Cardiac septum (tissue), 1 donor: ENCODE results near the gene MBD6. TPM values are rescaled to one million over a fixed set of nuclear protein-coding genes. Genes with fewer than 3 reads are reported as not detected.
"Not testable (repeated sequence)": the region's sequence is repeated elsewhere in the genome, so short reads cannot be mapped to it uniquely, and the experiment has no call there.

Source experiments
- DNase-seq: peaks from one replicate; pipeline ENCODE4 v3.0.0-alpha.2; 2020; ENCODE audit warnings: low spot score
- intact Hi-C: fragments of 100-400 bp; cut with DNase I; formaldehyde crosslinking; loops from one replicate; pipeline ENCODE4 v1.14.0; 2022
- total RNA-seq: library from RNA; stranded (reverse); fragmentation: NEBNext Ultra II Directional; extraction: Animal tissue kit (Norgen Biotek cat#: 25700); gene quantifications from one replicate; pipeline ENCODE4 v1.2.1, GENCODE V29; 2021
- donor health status: DM: no; HTN: no; CAD: no.

The MBD6 gene
- total RNA-seq, 1 donor from 2014 or later = 39.9 TPM

GRCh38 chr12:57511588-57512325 is 10.9 kb upstream of the MBD6 start:
- no peak for DNase-seq
- intact Hi-C loops = no loop called here

DNA sequence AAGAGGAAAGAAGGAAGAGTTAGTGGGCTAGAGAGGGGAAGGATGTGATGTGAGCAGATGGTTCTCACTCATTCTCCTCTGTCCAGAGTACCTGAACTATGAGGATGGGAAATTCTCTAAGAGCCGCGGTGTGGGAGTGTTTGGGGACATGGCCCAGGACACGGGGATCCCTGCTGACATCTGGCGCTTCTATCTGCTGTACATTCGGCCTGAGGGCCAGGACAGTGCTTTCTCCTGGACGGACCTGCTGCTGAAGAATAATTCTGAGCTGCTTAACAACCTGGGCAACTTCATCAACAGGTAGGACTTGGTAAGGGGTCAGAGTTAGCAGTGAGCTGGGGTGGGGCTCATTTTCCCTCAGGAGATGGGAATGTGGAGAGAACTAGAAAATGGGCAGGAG is 10.0 kb upstream of the MBD6 start:
- intact Hi-C loops = no loop called here
- no peak for DNase-seq

GRCh38 chr12:57513266-57513665 is 9.4 kb upstream of the MBD6 start:
- intact Hi-C loops = no loop called here
- no peak for DNase-seq

DNA sequence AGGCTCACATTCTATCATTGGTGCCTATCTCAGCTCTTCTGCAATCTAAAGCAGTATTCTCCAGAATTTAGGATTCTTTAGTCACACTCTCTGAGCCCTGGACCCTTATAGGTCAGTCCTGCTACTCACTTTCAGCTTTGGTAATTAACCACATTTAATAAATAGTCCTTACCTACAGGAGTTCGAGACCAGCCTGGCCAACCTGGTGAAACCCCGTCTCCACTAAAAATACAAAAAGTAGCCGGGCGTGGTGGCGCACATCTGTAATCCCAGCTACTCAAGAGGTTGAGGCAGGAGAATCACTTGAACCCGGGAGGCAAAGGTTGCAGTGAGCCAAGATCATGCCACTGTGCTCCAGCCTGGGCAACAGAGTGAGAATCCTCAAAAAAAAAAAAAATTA is 8.9 kb upstream of the MBD6 start:
- intact Hi-C loops = not testable (repeated sequence)

DNA sequence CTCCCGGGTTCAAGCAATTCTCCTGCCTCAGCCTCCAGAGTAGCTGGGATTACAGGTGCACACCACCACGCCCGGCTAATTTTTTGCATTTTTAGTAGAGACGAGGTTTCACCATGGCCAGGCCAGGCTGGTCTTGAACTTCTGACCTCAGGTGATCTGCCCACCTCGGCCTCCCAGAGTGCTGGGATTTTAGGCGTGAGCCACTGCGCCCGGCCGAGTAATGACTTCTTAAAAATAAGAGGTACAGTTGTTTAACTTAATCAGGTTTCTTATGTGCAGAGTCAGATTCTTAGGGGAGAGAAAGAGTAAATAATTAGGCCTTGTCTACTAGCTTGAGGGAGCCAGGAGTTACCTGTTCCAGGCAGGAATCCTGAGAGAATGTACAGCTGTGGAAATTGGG is 8.4 kb upstream of the MBD6 start:
- intact Hi-C loops, DNase-seq: not testable (repeated sequence)

More for the DNA sequence above, 8.9 kb upstream of the MBD6 start:
- not testable (repeated sequence) for DNase-seq

GRCh38 chr12:57514720-57515407 is 7.8 kb upstream of the MBD6 start:
- intact Hi-C loops = no loop called here
- no peak for DNase-seq

DNA sequence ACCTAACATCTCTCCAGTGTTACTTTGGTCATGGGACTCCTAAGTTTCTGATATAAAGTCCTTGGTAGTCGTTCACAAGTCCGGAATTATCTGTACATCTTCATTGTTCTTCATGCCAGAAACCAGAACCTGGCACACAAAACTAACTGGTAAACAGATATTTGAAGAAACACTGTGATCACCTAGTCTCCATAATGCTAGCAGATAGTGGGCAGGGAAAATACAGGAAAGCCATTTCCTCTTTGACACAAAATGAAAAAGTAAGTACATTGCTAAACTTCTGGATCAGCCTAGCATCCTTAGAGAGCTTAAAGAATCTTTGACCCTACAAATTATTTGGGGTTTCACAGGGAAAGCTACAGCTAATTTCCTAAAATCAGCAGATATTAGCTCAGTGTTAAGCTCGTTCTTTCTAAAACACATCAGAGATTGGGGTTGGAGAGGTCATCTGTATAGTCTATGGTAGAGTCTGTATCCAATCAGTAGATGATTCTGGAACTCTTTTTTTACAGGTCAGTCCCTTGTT is 7.2 kb upstream of the MBD6 start:
- intact Hi-C loops = no loop called here
- DNase-seq = no peak

DNA sequence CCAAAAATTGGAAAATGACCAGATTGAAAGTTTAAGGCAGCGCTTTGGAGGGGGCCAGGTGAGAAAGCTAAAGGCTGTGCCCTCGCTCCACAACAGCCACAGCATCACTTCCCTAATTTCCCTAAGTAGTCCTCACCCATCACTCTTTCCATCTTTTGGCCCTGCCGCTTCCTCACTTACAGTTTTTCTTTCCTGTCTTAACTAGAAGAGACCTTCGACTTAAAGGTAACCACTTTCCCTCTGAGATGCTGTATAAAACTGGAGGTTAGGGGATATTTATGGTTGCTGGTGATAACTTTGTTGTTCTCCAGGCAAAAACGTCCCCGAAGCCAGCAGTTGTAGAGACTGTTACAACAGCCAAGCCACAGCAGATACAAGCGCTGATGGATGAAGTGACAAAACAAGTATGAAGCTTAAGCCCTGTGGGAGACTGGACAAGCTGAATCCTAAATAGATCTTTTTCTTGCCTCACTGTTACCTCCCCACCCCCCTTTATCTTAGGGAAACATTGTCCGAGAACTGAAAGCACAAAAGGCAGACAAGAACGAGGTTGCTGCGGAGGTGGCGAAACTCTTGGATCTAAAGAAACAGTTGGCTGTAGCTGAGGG is 6.6 kb upstream of the MBD6 start:
- DNase-seq = no peak
- intact Hi-C loops = no loop called here

DNA sequence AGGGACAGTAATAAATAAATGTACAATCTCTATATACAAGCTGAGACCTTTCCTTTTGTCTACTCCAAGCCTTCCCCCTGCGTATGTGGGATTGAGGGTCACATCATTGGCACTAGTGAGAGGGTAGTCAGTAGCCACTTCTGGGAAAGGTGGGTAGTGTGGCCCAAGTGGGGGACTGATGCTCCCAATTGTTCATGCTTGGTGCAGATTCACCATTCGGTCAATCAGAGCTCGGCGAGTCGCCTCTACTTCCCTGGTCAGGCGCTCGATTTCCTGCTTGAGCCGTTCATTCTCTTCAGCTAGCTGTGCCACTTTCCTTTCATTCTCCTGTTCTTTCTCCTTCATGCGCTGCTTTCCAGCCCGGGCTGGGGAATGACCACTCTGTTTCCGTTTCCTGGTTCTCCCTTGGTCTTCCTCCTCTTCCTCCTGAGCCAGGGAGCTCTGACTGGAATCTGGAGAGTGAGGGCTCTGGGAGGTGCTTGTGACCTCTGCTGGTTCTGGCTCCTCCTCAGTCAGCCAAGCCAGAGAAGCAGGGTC is 5.9 kb upstream of the MBD6 start:
- DNase-seq = no peak
- intact Hi-C loops = no loop called here

GRCh38 chr12:57517187-57517586 is 5.4 kb upstream of the MBD6 start:
- intact Hi-C loops = no loop called here
- DNase-seq = no peak

GRCh38 chr12:57517718-57518117 is 4.9 kb upstream of the MBD6 start:
- intact Hi-C loops = not testable (repeated sequence)

DNA sequence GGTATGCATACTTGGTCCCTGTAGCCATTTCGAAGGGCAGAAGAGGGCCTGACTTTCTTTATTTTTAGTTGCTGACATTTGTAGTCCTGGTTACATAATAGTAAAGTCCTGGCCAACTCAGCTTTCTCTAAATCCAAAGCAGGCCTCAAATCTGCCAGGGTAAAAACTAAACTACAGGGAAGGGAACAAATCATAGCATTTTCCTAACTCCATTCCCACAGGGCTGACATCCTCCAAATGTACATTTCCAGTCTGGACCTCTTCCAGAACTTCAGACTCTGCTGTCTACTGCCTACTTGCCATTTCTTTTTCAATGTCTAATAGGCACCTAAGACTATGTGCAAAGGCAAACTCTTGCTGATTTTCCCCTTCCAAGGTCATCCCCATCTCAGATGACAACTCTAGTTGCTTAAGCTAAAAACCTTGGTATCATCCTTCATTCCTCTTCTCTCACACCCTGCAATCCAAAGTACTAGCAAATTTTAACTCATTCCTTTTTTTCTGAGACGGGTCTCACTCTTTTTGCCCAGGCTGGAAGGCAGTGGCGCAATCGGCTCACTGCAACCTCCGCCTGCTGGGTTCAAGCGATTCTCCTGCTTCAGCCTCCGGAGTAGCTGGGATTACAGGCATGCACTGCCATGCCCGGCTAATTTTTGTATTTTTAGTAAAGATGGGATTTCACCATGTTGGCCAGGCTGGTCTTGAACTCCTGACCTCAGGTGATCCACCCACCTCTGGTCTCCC is 4.3 kb upstream of the MBD6 start:
- intact Hi-C loops = no loop called here
- DNase-seq = no peak

More at GRCh38 chr12:57517718-57518117, 4.9 kb upstream of the MBD6 start:
- not testable (repeated sequence) for DNase-seq

- DNase-seq = no peak
- intact Hi-C loops = no loop called here
Observed at GRCh38 chr12:57518920-57519795, 3.5 kb upstream of the MBD6 start.

DNA sequence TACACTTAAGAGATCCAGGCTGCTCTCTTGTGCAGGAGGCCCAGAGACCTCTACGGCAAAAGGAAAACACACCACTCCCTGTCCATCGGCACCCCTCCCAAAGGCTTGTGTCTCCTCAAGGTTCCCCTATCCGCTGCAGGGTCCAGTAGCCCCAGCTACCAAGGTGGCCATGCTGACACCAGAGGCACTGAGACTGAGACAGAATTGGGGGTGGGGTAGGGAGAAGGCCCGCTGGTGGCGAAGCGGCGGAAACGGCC is 2.9 kb upstream of the MBD6 start:
- intact Hi-C loops = loop anchor here (5.0 kb wide), 2 partner anchors 32 to 173 kb away; partner anchors contain the start of genes MARS1 and OS9
- no peak for DNase-seq

DNA sequence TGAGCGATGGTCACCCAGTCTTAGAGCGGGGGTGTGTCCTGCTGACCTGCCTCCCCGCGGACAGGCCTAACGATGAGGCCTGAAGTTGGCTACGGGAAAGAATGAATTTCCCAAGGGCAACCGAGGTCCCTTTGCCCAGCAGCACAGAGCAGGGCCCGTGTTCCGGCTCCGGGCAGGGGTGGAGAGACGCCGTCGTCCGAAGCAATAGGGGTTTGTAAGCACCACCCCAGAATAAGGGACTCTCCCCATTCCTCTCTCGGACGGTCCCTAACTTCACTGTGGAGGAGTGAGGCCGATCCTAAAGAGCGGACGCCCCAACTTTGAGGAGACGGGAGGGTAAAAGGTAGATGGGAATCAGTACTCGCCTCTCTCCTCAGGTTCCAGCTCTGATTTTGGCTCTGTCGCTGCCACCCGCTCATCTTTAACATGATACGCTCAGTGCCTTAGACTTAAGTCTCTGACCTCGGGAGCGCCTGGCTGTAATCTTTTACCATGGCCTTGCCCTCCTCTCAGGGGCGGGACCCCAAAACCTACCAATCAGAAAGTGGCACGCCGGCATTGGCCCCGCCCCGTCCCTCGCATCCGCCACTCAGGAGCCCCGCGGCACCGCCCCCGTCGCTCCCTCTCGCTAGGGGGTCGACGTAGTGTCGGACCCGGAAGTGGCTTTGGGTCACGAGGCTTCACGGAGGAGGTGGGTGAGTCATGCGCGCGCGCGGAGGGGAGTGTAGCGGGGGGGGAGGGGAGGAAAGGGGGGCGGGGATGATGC is 2.4 kb upstream of the MBD6 start, which contains the start of gene DDIT3:
Gene DDIT3, minus strand, starts transcription at position 462 of the 766 bp plus-strand sequence. CDS start 3,108 bp downstream, outside the sequence.
- intact Hi-C loops = loop anchor here (5.0 kb wide), 2 partner anchors 33 to 172 kb away; partner anchors contain the start of genes MARS1 and OS9
- peak; percentile 100 for DNase-seq

GRCh38 chr12:57521525-57522010 is 1.1 kb upstream of the MBD6 start:
- intact Hi-C loops = loop anchor here (2.0 to 5.0 kb wide), 3 partner anchors 25 to 171 kb away; partner anchors contain the start of genes DCTN2, MARS1 and OS9
- no peak for DNase-seq

- intact Hi-C loops = loop anchor here (2.0 to 5.0 kb wide), 3 partner anchors 24 to 169 kb away; partner anchors contain the start of genes DCTN2, MARS1 and OS9
- DNase-seq = peak; percentile 93
Observed at GRCh38 chr12:57522887-57523705, 472 bp downstream of the MBD6 start.
